ENCODE data around the gene UBN1. TPM values are rescaled to one million over a fixed set of nuclear protein-coding genes. Genes with fewer than 3 reads are reported as not detected.

Gene UBN1
- total and polyA plus RNA-seq, 2 of the 13 experiments (the other 11 are each of a cell fraction or from before 2014, with no cell fraction given), result 10.6 to 23.5 TPM

- TF ChIP-seq ZNF318 (CRISPR knock-in tag; IDR thresholded peaks at IDR 0.05), result no peak
- TF ChIP-seq MYNN (CRISPR knock-in tag; IDR thresholded peaks at IDR 0.05; ENCODE audit: low read depth), result no peak
- no peak for TF ChIP-seq KLF12 (CRISPR knock-in tag; IDR thresholded peaks at IDR 0.05; ENCODE audit: borderline replicate concordance)
- TF ChIP-seq PAX8 (CRISPR knock-in tag; IDR thresholded peaks at IDR 0.05; ENCODE audit: borderline replicate concordance), result no peak
- TF ChIP-seq ZNF382 (CRISPR knock-in tag; IDR thresholded peaks at IDR 0.05; ENCODE audit: borderline replicate concordance), result no peak
- TF ChIP-seq CEBPB (IDR thresholded peaks at IDR 0.05; ENCODE audit: borderline replicate concordance, low read depth, low read length), result no peak
- no peak for TF ChIP-seq ADNP (CRISPR knock-in tag; IDR thresholded peaks at IDR 0.05)
These were observed 30.1 kb downstream of the UBN1 start (continued) for GRCh38 chr16:4877380-4877685.

All from HepG2 (cell line).